HG03196 (cell line): ENCODE data around the gene PGBD5.

Experiments
- ATAC-seq: cut with Tn5 transposase; IDR thresholded peaks from one replicate; pipeline ENCODE4 v1.9.1; 2021; ENCODE audit not compliant: unreplicated experiment

The PGBD5 gene

GRCh38 chr1:230377851-230378250 lies 48.3 kb downstream of the PGBD5 start:
- ATAC-seq: no peak

- ATAC-seq: no peak
These were observed 48.8 kb downstream of the PGBD5 start for GRCh38 chr1:230377324-230377723.

- ATAC-seq: no peak
These were observed 49.8 kb downstream of the PGBD5 start for GRCh38 chr1:230376296-230376695.

GRCh38 chr1:230375780-230376179 lies 50.4 kb downstream of the PGBD5 start:
- ATAC-seq: no peak

- ATAC-seq: no peak
These were observed 51.0 kb downstream of the PGBD5 start for GRCh38 chr1:230375147-230375546.

GRCh38 chr1:230371923-230372703 lies 54.0 kb downstream of the PGBD5 start:
- no peak for ATAC-seq

GRCh38 chr1:230370109-230370508 lies 56.0 kb downstream of the PGBD5 start:
- no peak for ATAC-seq

GRCh38 chr1:230368871-230369270 lies 57.3 kb downstream of the PGBD5 start:
- no peak for ATAC-seq

- no peak for ATAC-seq
These were observed 57.8 kb downstream of the PGBD5 start for GRCh38 chr1:230368363-230368762.

- no peak for ATAC-seq
These were observed 59.6 kb downstream of the PGBD5 start for GRCh38 chr1:230366504-230366915.

GRCh38 chr1:230365723-230366307 lies 60.3 kb downstream of the PGBD5 start:
- no peak for ATAC-seq

- ATAC-seq: no peak
These were observed 63.2 kb downstream of the PGBD5 start for GRCh38 chr1:230362949-230363348.

- ATAC-seq: no peak
These were observed 64.2 kb downstream of the PGBD5 start for GRCh38 chr1:230361941-230362340.

- ATAC-seq: no peak
These were observed 66.0 kb downstream of the PGBD5 start for GRCh38 chr1:230359992-230360668.

GRCh38 chr1:230356869-230357794 lies 69.0 kb downstream of the PGBD5 start:
- no peak for ATAC-seq

GRCh38 chr1:230356190-230356589 lies 69.9 kb downstream of the PGBD5 start:
- no peak for ATAC-seq

GRCh38 chr1:230355594-230355993 lies 70.5 kb downstream of the PGBD5 start:
- no peak for ATAC-seq

- ATAC-seq: no peak
These were observed 71.0 kb downstream of the PGBD5 start for GRCh38 chr1:230355128-230355527.

GRCh38 chr1:230354005-230354404 lies 72.1 kb downstream of the PGBD5 start:
- no peak for ATAC-seq

GRCh38 chr1:230352537-230352936 lies 73.6 kb downstream of the PGBD5 start:
- no peak for ATAC-seq

GRCh38 chr1:230351983-230352382 lies 74.1 kb downstream of the PGBD5 start:
- no peak for ATAC-seq
